Ascending aorta (tissue), 2 donors: ENCODE data around the gene FRMD4A. TPM values are rescaled to one million over a fixed set of nuclear protein-coding genes. Genes with fewer than 3 reads are reported as not detected.
"Not testable (repeated sequence)": the region's sequence is repeated elsewhere in the genome, so short reads cannot be mapped to it uniquely, and the experiment has no call there.

Experiments
- DNase-seq, 2 donors: peaks; one replicate each; pipeline ENCODE4 v3.0.0-alpha.2; 2019; ENCODE audit warnings: low spot score in 2 of 2
- H3K27ac ChIP-seq, 2 donors: fragments of 200-600 bp; sonication (generic); one replicate each; pipeline ENCODE4 v1.5.1; 2016 to 2017; ENCODE audit warnings: mild to moderate bottlenecking in 1 of 2
- H3K27me3 ChIP-seq: fragments of 200-600 bp; sonication (generic); one replicate; pipeline ENCODE4 v1.5.1; 2017
- H3K36me3 ChIP-seq, 2 donors: fragments of 200-600 bp; sonication (generic); one replicate each; pipeline ENCODE4 v1.5.1; 2016
- H3K4me1 ChIP-seq, 2 donors: fragments of 200-600 bp; sonication (generic); one replicate each; pipeline ENCODE4 v1.5.1; 2016 to 2017; ENCODE audit warnings: mild to moderate bottlenecking in 1 of 2
- H3K4me3 ChIP-seq, 2 donors: fragments of 200-600 bp; sonication (generic); one replicate each; pipeline ENCODE4 v1.5.1; 2016 to 2017; ENCODE audit warnings: mild to moderate bottlenecking in 1 of 2
- H3K9me3 ChIP-seq, 2 donors: fragments of 200-600 bp; sonication (generic); one replicate each; pipeline ENCODE4 v1.5.1; 2016
- CTCF ChIP-seq, 3 experiments: fragments of 200-600 bp in 2 of 3; fragments of 450-650 bp in 1 of 3; sonication (generic) in 2 of 3; IDR thresholded peaks; one replicate each; pipeline ENCODE4 v1.5.1; 2016 to 2019; ENCODE audit warnings: antibody characterized with exemption in 3 of 3, mild to moderate bottlenecking in 1 of 3, moderate library complexity in 1 of 3
- intact Hi-C: fragments of 100-400 bp; cut with DNase I; formaldehyde crosslinking; loops from one replicate; pipeline ENCODE4 v1.15.1; 2023
- total RNA-seq: library from RNA; depleted of rRNA; stranded (reverse); fragments of >200 nt; gene quantifications from one replicate; pipeline ENCODE4 v1.1.0, GENCODE V29; 2016

The FRMD4A gene
- total RNA-seq, 1 donor from 2014 or later: 108 TPM

- H3K36me3 ChIP-seq: no peaks in the 10 kb centered on the region
- DNase-seq: peak in 1 of 2 donors; percentile 55
- H3K4me1 ChIP-seq: peaks cover 0 to 9% of the 10 kb centered on the region in 2 donors
- H3K27ac ChIP-seq: no peak overlapping the region
- intact Hi-C loops: no loop called here
- no peak overlapping the region for H3K4me3 ChIP-seq
- H3K27me3 ChIP-seq: no peaks in the 10 kb centered on the region
- TF ChIP-seq CTCF (IDR thresholded peaks at IDR 0.05): no peak
- no peaks in the 10 kb centered on the region for H3K9me3 ChIP-seq
Observed at GRCh38 chr10:13868528-13869294, 462.0 kb downstream of the FRMD4A start.

- no peak for TF ChIP-seq CTCF (IDR thresholded peaks at IDR 0.05)
- Histone ChIP-seq H3K27ac (no peak overlapping the region), H3K4me3 (no peak overlapping the region), H3K4me1 (peaks cover 0 to 9% of the 10 kb centered on the region in 2 donors), H3K9me3 (no peaks in the 10 kb centered on the region), H3K27me3 (no peaks in the 10 kb centered on the region), H3K36me3 (no peaks in the 10 kb centered on the region)
- no peak for DNase-seq
- intact Hi-C loops: no loop called here
Observed at GRCh38 chr10:13867822-13868221, 462.9 kb downstream of the FRMD4A start.

GRCh38 chr10:13865758-13866491, 464.8 kb downstream of the FRMD4A start:
- H3K27ac ChIP-seq: peak overlapping the region; percentile 31 to 59
- peak in 1 of 2 donors; percentile 65 for DNase-seq
- H3K4me1 ChIP-seq: peaks cover 0 to 9% of the 10 kb centered on the region in 2 donors
- H3K36me3 ChIP-seq: no peaks in the 10 kb centered on the region
- TF ChIP-seq CTCF (IDR thresholded peaks at IDR 0.05): no peak
- H3K27me3 ChIP-seq: no peaks in the 10 kb centered on the region
- H3K4me3 ChIP-seq: no peak overlapping the region
- intact Hi-C loops: no loop called here
- H3K9me3 ChIP-seq: no peaks in the 10 kb centered on the region

GRCh38 chr10:13865220-13865619, 465.5 kb downstream of the FRMD4A start:
- H3K4me1 ChIP-seq: peaks cover 0 to 11% of the 10 kb centered on the region in 2 donors
- H3K9me3 ChIP-seq, intact Hi-C loops, DNase-seq, H3K27me3 ChIP-seq, H3K36me3 ChIP-seq, H3K4me3 ChIP-seq: not testable (repeated sequence)
- peak overlapping the region; percentile 31 to 35 for H3K27ac ChIP-seq

- Histone ChIP-seq H3K4me1 (peaks cover 0 to 11% of the 10 kb centered on the region in 2 donors), H3K27ac (peak overlapping the region in 1 of 2 donors; percentile 8), H3K27me3 (no peaks in the 10 kb centered on the region), H3K9me3 (no peaks in the 10 kb centered on the region), H3K36me3 (no peaks in the 10 kb centered on the region), H3K4me3 (no peak overlapping the region)
- DNase-seq: no peak
- no peak for TF ChIP-seq CTCF (IDR thresholded peaks at IDR 0.05)
- intact Hi-C loops: no loop called here
Observed at GRCh38 chr10:13862546-13863233, 468.0 kb downstream of the FRMD4A start.
